ENCODE results near the gene IER3. TPM values are rescaled to one million over a fixed set of nuclear protein-coding genes. Genes with fewer than 3 reads are reported as not detected.

The IER3 gene
- total and polyA plus RNA-seq, 9 of the 15 experiments (the other 6 are each of a cell fraction or from before 2014, with no cell fraction given), result 1.5 to 30.0 (median 11.5) TPM

- TF ChIP-seq ATF4 (CRISPR knock-in tag; IDR thresholded peaks at IDR 0.05), result no peak
- no peak for TF ChIP-seq ARHGAP35 (IDR thresholded peaks at IDR 0.05; ENCODE audit: partially characterized antibody)
- no peak for TF ChIP-seq ZNF407 (IDR thresholded peaks at IDR 0.05; ENCODE audit: low read depth)
- no peak for TF ChIP-seq ZBTB7A (IDR thresholded peaks at IDR 0.05; ENCODE audit: borderline replicate concordance, control insufficient read depth, low read depth, low read length)
- TF ChIP-seq ZNF277 (CRISPR knock-in tag; IDR thresholded peaks at IDR 0.05; ENCODE audit: borderline replicate concordance), result no peak
- TF ChIP-seq ID3 (CRISPR knock-in tag; IDR thresholded peaks at IDR 0.05), result no peak
- no peak for TF ChIP-seq ID3 (tag; IDR thresholded peaks at IDR 0.05)
- no peak for TF ChIP-seq FIP1L1 (IDR thresholded peaks at IDR 0.05; ENCODE audit: low read depth, low read length, poor library complexity, severe bottlenecking)
- no peak for TF ChIP-seq ZNF75A (CRISPR knock-in tag; IDR thresholded peaks at IDR 0.05)
- TF ChIP-seq HMG20A (CRISPR knock-in tag; conservative IDR thresholded peaks at IDR 0.05), result no peak
- TF ChIP-seq MTA3 (IDR thresholded peaks at IDR 0.05; ENCODE audit: borderline replicate concordance), result no peak
- TF ChIP-seq SPI1 (IDR thresholded peaks at IDR 0.05; ENCODE audit: borderline replicate concordance, low read depth, low read length), result no peak
- no peak for TF ChIP-seq ZNF140 (CRISPR knock-in tag; IDR thresholded peaks at IDR 0.05)
- no peak for TF ChIP-seq NR2C1 (IDR thresholded peaks at IDR 0.05)
- TF ChIP-seq NR2C1 (tag; IDR thresholded peaks at IDR 0.05), result no peak
Observed at GRCh38 chr6:30724906-30725667, 19.3 kb downstream of the IER3 start (continued).
